Gastrocnemius medialis (tissue), 4 donors: ENCODE results near the gene BMPER. TPM values are rescaled to one million over a fixed set of nuclear protein-coding genes. Genes with fewer than 3 reads are reported as not detected.

Source experiments
- ATAC-seq, 2 donors: fragments of 150-250 bp; one replicate each; pipeline ENCODE4 v1.9.1; 2016
- DNase-seq, 2 donors: peaks; one replicate each; pipeline ENCODE4 v3.0.0-alpha.2; 2019
- H3K27ac ChIP-seq, 4 donors: fragments of 200-600 bp; sonication (generic); 1 replicate in 1 of 4; 2 replicates in 3 of 4; pipeline ENCODE4 v1.5.1; 2016 to 2018; ENCODE audit warnings: mild to moderate bottlenecking in 2 of 4, moderate library complexity in 1 of 4
- H3K27me3 ChIP-seq, 3 donors: fragments of 200-600 bp; sonication (generic) in 2 of 3; 1 replicate in 1 of 3; 2 replicates in 2 of 3; pipeline versions ENCODE4 v1.5.1 to v1.6.0; 2016 to 2019; ENCODE audit warnings: mild to moderate bottlenecking in 1 of 3, moderate library complexity in 1 of 3
- H3K36me3 ChIP-seq, 2 donors: fragments of 200-600 bp; sonication (generic) in 1 of 2; one replicate each; pipeline ENCODE4 v1.5.1; 2017 to 2018
- H3K4me1 ChIP-seq, 2 donors: fragments of 200-600 bp; sonication (generic) in 1 of 2; one replicate each; pipeline ENCODE4 v1.5.1; 2016 to 2017; ENCODE audit warnings: mild to moderate bottlenecking in 2 of 2
- H3K4me3 ChIP-seq, 4 donors: fragments of 200-600 bp; sonication (generic) in 3 of 4; 1 replicate in 1 of 4; 2 replicates in 3 of 4; pipeline ENCODE4 v1.5.1; 2016 to 2019; ENCODE audit warnings: mild to moderate bottlenecking in 2 of 4
- H3K9me3 ChIP-seq, 3 donors: fragments of 200-600 bp; sonication (generic) in 2 of 3; 1 replicate in 1 of 3; 2 replicates in 2 of 3; pipeline ENCODE4 v1.5.1; 2016 to 2019
- CTCF ChIP-seq, 5 experiments: fragments of 450-650 bp in 3 of 5; fragments of 200-600 bp in 2 of 5; sonication (generic) in 2 of 5; IDR thresholded peaks in 4 of 5; conservative IDR thresholded peaks in 1 of 5; 1 replicate in 4 of 5; 2 replicates in 1 of 5; pipeline ENCODE4 v1.5.1; 2016 to 2019; ENCODE audit warnings: antibody characterized with exemption in 5 of 5, mild to moderate bottlenecking in 3 of 5, moderate library complexity in 3 of 5
- POLR2A ChIP-seq, 2 donors: fragments of 450-650 bp; IDR thresholded peaks; one replicate each; pipeline ENCODE4 v1.6.1; 2017; ENCODE audit warnings: antibody characterized with exemption in 2 of 2, mild to moderate bottlenecking in 2 of 2, moderate library complexity in 2 of 2
- in situ Hi-C, 4 donors: fragments of 200-750 bp; cut with MboI; loops; one replicate each; pipeline versions ENCODE4 v1.15.0 to v1.8.0; 2017; ENCODE audit warnings: low sequenced_read_pairs in 4 of 4
- intact Hi-C: fragments of 100-400 bp; cut with DNase I; formaldehyde crosslinking; loops from one replicate; pipeline ENCODE4 v1.15.1; 2023; ENCODE audit warnings: low total_unique reads
- total RNA-seq, 4 donors: library from RNA; depleted of rRNA; stranded (reverse); fragments of >200 nt; gene quantifications; one replicate each; pipeline versions ENCODE4 v1.1.0 to v1.2.3, GENCODE V29; 2016

BMPER gene
- total RNA-seq, 4 donors from 2014 or later = 1.7 to 11.0 (median 4.5) TPM

DNA sequence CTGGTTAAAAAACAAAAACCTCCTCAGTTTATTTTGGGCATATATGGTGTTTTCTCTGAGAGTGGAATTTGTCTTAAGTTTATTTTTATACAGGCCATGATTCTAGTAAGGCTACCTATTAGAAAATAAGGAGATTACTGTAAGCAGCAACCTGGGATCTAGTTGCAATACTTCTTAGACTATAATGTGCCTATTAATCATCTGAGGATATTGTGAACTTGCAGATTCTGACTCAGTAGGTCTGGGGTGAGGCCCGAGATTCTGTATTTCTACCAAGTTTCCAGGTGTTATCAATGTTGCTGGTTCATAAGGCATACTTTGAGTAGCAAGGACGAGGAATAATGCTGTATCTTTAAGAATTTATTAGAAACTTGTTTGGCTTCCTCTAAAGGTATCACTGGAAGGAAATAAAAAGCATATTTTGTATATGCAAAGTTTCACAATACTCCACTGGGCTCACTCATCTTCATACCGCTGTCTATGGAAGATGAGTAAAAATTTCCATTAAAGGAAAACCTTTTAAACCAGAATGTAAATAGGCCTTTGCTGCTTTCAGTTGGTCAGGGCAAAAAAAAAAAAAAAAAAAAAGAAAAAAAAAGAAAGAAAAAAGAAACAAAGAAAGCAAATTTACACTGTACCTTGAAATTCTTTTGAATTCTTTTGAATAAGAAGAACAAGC, 105.8 kb downstream of the BMPER start:
- TF ChIP-seq CTCF (IDR thresholded peaks at IDR 0.05 in 4 of 5, conservative IDR thresholded peaks at IDR 0.05 in 1 of 5) = no peak
- TF ChIP-seq POLR2A (IDR thresholded peaks at IDR 0.05) = no peak
- ATAC-seq = no peak
- H3K36me3 ChIP-seq = no peaks in the 10 kb centered on the region
- intact Hi-C loops = no loop called here
- H3K27ac ChIP-seq = no peak overlapping the region
- H3K9me3 ChIP-seq = no peaks in the 10 kb centered on the region
- H3K4me3 ChIP-seq = no peak overlapping the region
- H3K27me3 ChIP-seq = no peaks in the 10 kb centered on the region
- H3K4me1 ChIP-seq = no peaks in the 10 kb centered on the region
- DNase-seq = no peak
- in situ Hi-C loops = no loop called here

DNA sequence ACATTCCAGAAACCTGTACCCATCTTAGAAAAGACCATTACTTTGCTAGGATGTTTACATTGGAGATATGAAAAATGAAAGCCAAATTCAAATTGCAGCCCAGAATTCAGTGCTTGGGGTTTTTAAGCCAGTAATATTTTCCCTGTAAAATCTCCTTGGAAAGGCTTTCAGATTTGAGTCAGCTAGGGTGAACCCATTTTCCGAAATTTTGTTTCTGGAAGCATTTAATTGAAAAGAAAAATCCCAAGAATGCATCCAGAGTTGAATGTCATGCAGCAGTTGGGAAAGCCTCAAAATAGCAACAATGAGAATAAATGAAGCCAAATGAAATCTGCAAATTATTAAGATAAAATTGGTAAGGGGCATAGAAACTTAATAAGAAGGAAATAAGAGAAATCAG, 106.4 kb downstream of the BMPER start:
- Histone ChIP-seq H3K4me3 (no peak overlapping the region), H3K27ac (no peak overlapping the region), H3K27me3 (no peaks in the 10 kb centered on the region), H3K9me3 (no peaks in the 10 kb centered on the region), H3K4me1 (no peaks in the 10 kb centered on the region), H3K36me3 (no peaks in the 10 kb centered on the region)
- ATAC-seq = no peak
- no peak for DNase-seq
- no peak for TF ChIP-seq CTCF (IDR thresholded peaks at IDR 0.05 in 4 of 5, conservative IDR thresholded peaks at IDR 0.05 in 1 of 5)
- intact Hi-C loops = no loop called here
- in situ Hi-C loops = no loop called here

DNA sequence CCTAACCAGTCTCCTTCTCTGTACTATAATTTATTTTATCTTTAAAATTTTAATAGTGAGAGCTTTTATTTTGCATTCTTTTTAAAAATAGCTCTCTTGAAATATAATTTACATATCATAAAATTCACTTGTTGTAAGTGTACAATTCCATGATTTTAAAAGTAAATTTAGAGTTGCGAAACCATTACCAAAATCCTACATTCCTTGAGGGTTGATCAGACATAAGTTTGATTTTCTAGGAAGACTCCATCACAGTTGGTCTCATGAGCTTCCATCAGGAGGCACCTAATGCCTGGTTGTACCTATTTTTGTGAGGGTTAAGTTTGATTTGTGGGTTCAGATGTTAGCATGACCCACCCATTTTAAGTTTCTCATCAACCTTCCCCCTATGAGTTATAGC, 108.1 kb downstream of the BMPER start:
- Histone ChIP-seq H3K36me3 (no peaks in the 10 kb centered on the region), H3K4me3 (no peak overlapping the region), H3K27ac (no peak overlapping the region), H3K4me1 (peaks cover 0 to 5% of the 10 kb centered on the region in 2 donors), H3K27me3 (no peaks in the 10 kb centered on the region), H3K9me3 (no peaks in the 10 kb centered on the region)
- no peak for ATAC-seq
- intact Hi-C loops (no loop called here), in situ Hi-C loops (no loop called here)
- no peak for TF ChIP-seq POLR2A (IDR thresholded peaks at IDR 0.05)
- TF ChIP-seq CTCF (IDR thresholded peaks at IDR 0.05 in 4 of 5, conservative IDR thresholded peaks at IDR 0.05 in 1 of 5) = no peak
- DNase-seq = no peak

DNA sequence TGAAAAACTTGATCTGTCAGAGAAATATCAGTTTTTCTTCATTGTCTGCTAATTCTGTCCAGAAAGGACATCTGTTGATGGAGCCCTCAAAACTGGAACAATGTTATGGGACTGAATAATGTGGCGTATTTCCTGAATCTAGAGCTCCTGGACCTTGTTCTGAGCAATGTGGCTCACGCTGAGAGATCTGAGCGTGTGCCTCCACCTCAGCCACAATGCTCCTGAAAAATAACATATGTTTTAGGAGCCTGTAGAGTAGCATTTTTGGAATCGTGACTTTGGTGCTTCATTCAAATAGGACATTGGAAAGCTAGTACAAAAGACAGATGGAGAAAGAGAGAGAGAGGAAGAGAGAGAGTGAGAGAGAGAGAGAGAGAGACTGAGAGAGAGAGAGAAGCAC, 110.3 kb downstream of the BMPER start:
- Histone ChIP-seq H3K4me3 (no peak overlapping the region), H3K4me1 (peaks cover 0 to 7% of the 10 kb centered on the region in 2 donors), H3K9me3 (no peaks in the 10 kb centered on the region), H3K36me3 (no peaks in the 10 kb centered on the region), H3K27me3 (no peaks in the 10 kb centered on the region), H3K27ac (no peak overlapping the region)
- no peak for ATAC-seq
- no peak for DNase-seq
- intact Hi-C loops (no loop called here), in situ Hi-C loops (no loop called here)
- TF ChIP-seq POLR2A (IDR thresholded peaks at IDR 0.05) (no peak), CTCF (IDR thresholded peaks at IDR 0.05 in 4 of 5, conservative IDR thresholded peaks at IDR 0.05 in 1 of 5) (no peak)

- no peaks in the 10 kb centered on the region for H3K36me3 ChIP-seq
- no peak overlapping the region for H3K27ac ChIP-seq
- TF ChIP-seq POLR2A (IDR thresholded peaks at IDR 0.05) (no peak), CTCF (IDR thresholded peaks at IDR 0.05 in 4 of 5, conservative IDR thresholded peaks at IDR 0.05 in 1 of 5) (no peak)
- no peak overlapping the region for H3K4me3 ChIP-seq
- intact Hi-C loops (no loop called here), in situ Hi-C loops (no loop called here)
- ATAC-seq (no peak), DNase-seq (no peak)
- H3K4me1 ChIP-seq = peaks cover 0 to 7% of the 10 kb centered on the region in 2 donors
- H3K27me3 ChIP-seq = no peaks in the 10 kb centered on the region
- H3K9me3 ChIP-seq = no peaks in the 10 kb centered on the region
These were observed 111.5 kb downstream of the BMPER start for GRCh38 chr7:34016876-34017275.
